Neuronal stem cell (in vitro differentiated cells): ENCODE measurements around the gene DDB1.
"Not testable (repeated sequence)": the region's sequence is repeated elsewhere in the genome, so short reads cannot be mapped to it uniquely, and the experiment has no call there.

Experiments
- DNase-seq: peaks from one replicate; pipeline ENCODE4 v3.0.0-alpha.2; 2013; ENCODE audit warnings: low spot score
- H2AFZ ChIP-seq: one replicate; pipeline ENCODE4 v1.6.1; 2013; ENCODE audit warnings: mild to moderate bottlenecking, low read length, inconsistent platforms
- H2AK5ac ChIP-seq: 2 replicates; pipeline ENCODE4 v1.6.1; 2013; ENCODE audit warnings: low read depth, mild to moderate bottlenecking, inconsistent platforms, low read length, moderate library complexity, mixed read lengths
- H2BK120ac ChIP-seq: 2 replicates; pipeline ENCODE4 v1.6.1; 2013; ENCODE audit warnings: low read depth, mild to moderate bottlenecking, inconsistent platforms, low read length, moderate library complexity, mixed read lengths
- H2BK12ac ChIP-seq: one replicate; pipeline ENCODE4 v1.6.1; 2013; ENCODE audit warnings: low read length, inconsistent platforms
- H2BK15ac ChIP-seq: 2 replicates; pipeline ENCODE4 v1.6.1; 2013; ENCODE audit warnings: mild to moderate bottlenecking, low read length, inconsistent platforms, mixed read lengths
- H2BK5ac ChIP-seq: one replicate; pipeline ENCODE4 v1.6.1; 2013; ENCODE audit warnings: inconsistent platforms, mild to moderate bottlenecking, low read length, moderate library complexity
- H3K14ac ChIP-seq: one replicate; pipeline ENCODE4 v1.6.1; 2013; ENCODE audit warnings: low read length, inconsistent platforms
- H3K18ac ChIP-seq: 2 replicates; pipeline ENCODE4 v1.6.1; 2013; ENCODE audit warnings: low read length, inconsistent platforms
- H3K23ac ChIP-seq: 2 replicates; pipeline ENCODE4 v1.6.1; 2013; ENCODE audit warnings: low read depth, mild to moderate bottlenecking, mixed read lengths, low read length, inconsistent platforms; ENCODE audit not compliant: poor library complexity
- H3K27ac ChIP-seq: replicated peaks from 3 replicates; pipeline ENCODE4 v1.5.1; 2013; ENCODE audit warnings: low read length, inconsistent platforms
- H3K27me3 ChIP-seq, 3 experiments: 2 replicates each; pipeline ENCODE4 v1.6.1; 2013; ENCODE audit warnings: low read length in 3 of 3, mild to moderate bottlenecking in 2 of 3, inconsistent platforms in 1 of 3, low read depth in 1 of 3, mixed read lengths in 1 of 3, moderate library complexity in 1 of 3; ENCODE audit not compliant: control insufficient read depth in 3 of 3, insufficient read depth in 3 of 3
- H3K36me3 ChIP-seq, 2 donors: replicated peaks in 1 of 2; 2 replicates each; pipeline ENCODE4 v1.6.1; 2013; ENCODE audit warnings: low read length in 2 of 2; ENCODE audit not compliant: control insufficient read depth in 2 of 2, insufficient read depth in 2 of 2
- H3K4ac ChIP-seq: 2 replicates; pipeline ENCODE4 v1.6.1; 2013; ENCODE audit warnings: inconsistent platforms, mild to moderate bottlenecking, low read length, moderate library complexity
- H3K4me1 ChIP-seq, 2 donors: 1 replicate in 1 of 2; 2 replicates in 1 of 2; pipeline ENCODE4 v1.6.1; 2013; ENCODE audit warnings: low read length in 2 of 2, low read depth in 1 of 2; ENCODE audit not compliant: control insufficient read depth in 2 of 2, insufficient read depth in 1 of 2
- H3K4me2 ChIP-seq: one replicate; pipeline ENCODE4 v1.6.1; 2013; ENCODE audit warnings: mild to moderate bottlenecking, low read length, inconsistent platforms; ENCODE audit not compliant: insufficient read depth, poor library complexity, severe bottlenecking
- H3K4me3 ChIP-seq, 2 donors: 2 replicates each; pipeline ENCODE4 v1.5.1; 2013; ENCODE audit warnings: low read length in 2 of 2, mild to moderate bottlenecking in 2 of 2, inconsistent platforms in 1 of 2, moderate library complexity in 1 of 2
- H3K79me1 ChIP-seq: one replicate; pipeline ENCODE4 v1.6.1; 2013; ENCODE audit warnings: low read depth, mild to moderate bottlenecking, inconsistent platforms, low read length, moderate library complexity
- H3K9ac ChIP-seq: one replicate; pipeline ENCODE4 v1.6.1; 2013; ENCODE audit warnings: mild to moderate bottlenecking, low read depth, low read length, inconsistent platforms; ENCODE audit not compliant: poor library complexity
- H3K9me3 ChIP-seq, 2 donors: replicated peaks in 1 of 2; 2 replicates each; pipeline versions ENCODE3 to v1.6.1; 2013; ENCODE audit warnings: low read length in 2 of 2, mild to moderate bottlenecking in 2 of 2, inconsistent platforms in 1 of 2, low read depth in 1 of 2, mixed read lengths in 1 of 2, moderate library complexity in 1 of 2; ENCODE audit not compliant: control insufficient read depth in 2 of 2, insufficient read depth in 1 of 2
- H4K8ac ChIP-seq: one replicate; pipeline ENCODE4 v1.6.1; 2013; ENCODE audit warnings: low read depth, mild to moderate bottlenecking, inconsistent platforms, low read length, moderate library complexity
- H4K91ac ChIP-seq: one replicate; pipeline ENCODE4 v1.6.1; 2013; ENCODE audit warnings: low read length, low read depth, mild to moderate bottlenecking, inconsistent platforms; ENCODE audit not compliant: poor library complexity
- WGBS, 2 donors: extraction: QIAGEN DNeasy Blood & Tissue Kit; methylation state at CpG; one replicate each; pipeline ENCODE4 v1.1.7; 2013; ENCODE audit warnings: missing lambda C conversion rate in 2 of 2, mixed read lengths in 1 of 2; ENCODE audit not compliant: insufficient read length in 2 of 2, insufficient replicate concordance in 1 of 2; ENCODE audit errors: extremely low coverage in 2 of 2; 5-methylcytosine and 5-hydroxymethylcytosine counted together

The DDB1 gene

DNA sequence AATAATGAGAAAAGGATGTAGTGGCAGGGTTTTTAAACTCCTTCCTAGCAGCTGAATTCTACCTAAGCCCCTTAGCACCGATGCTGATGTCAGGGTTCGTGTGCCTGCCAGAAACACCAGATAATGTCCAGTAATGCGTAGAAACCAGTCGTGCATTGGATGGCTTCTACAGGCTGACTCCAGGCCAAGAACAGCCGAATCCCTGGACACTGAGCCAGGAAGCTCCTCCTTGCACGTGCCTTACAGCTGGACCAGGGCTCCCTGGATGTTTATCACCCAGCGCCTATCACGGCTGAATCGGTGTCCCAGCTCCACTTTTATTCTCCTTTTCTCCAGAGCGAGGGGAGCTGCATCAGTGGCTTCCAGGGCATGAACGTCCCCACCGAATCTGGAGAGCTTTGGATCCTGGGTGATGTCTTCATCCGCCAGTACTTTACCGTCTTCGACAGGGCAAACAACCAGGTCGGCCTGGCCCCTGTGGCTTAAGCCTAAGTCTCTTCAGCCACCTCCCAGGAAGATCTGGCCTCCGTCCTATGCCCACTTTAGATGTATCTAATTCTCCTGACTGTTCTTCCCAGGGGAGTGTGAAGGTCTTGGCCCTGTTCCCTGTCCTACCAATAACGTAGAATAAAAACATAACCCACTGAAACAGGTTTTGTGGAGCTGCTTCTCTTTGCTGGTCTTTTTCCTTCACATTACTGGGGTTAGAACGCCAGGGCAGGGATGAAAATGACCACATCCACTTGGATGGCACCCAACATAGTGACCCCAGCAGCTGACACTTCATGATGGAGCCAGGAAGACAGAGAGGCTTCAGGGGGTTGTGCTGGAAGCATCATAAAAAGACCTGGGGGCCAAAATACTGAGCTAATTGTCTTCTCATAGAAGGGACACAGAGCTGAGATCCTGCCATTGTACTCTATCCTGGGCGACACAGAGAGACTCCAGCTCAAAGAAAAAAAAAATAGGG is 81.8 kb downstream of the DDB1 start:
- H2AFZ ChIP-seq, H3K9ac ChIP-seq, H3K27me3 ChIP-seq, DNase-seq, H3K4ac ChIP-seq, H3K4me1 ChIP-seq, H2AK5ac ChIP-seq, H3K36me3 ChIP-seq, H3K23ac ChIP-seq, H2BK5ac ChIP-seq, H4K8ac ChIP-seq, H3K4me3 ChIP-seq, H4K91ac ChIP-seq, H3K79me1 ChIP-seq, H3K14ac ChIP-seq, H2BK120ac ChIP-seq, H2BK15ac ChIP-seq, H3K27ac ChIP-seq, H3K9me3 ChIP-seq, H2BK12ac ChIP-seq, H3K18ac ChIP-seq, H3K4me2 ChIP-seq: not testable (repeated sequence)
- WGBS, 2 donors, result no CpG with 5 or more reads among the region's 20 CpGs
